ENCODE measurements around the gene ZNF747. TPM values are rescaled to one million over a fixed set of nuclear protein-coding genes. Genes with fewer than 3 reads are reported as not detected.
A peak's percentile ranks its signal among the peaks of the same experiment; 100 is the strongest.

Gene ZNF747
- total and polyA plus RNA-seq, 10 of the 15 experiments (the other 5 are each of a cell fraction or from before 2014, with no cell fraction given), result 1.0 to 13.0 (median 7.2) TPM

DNA sequence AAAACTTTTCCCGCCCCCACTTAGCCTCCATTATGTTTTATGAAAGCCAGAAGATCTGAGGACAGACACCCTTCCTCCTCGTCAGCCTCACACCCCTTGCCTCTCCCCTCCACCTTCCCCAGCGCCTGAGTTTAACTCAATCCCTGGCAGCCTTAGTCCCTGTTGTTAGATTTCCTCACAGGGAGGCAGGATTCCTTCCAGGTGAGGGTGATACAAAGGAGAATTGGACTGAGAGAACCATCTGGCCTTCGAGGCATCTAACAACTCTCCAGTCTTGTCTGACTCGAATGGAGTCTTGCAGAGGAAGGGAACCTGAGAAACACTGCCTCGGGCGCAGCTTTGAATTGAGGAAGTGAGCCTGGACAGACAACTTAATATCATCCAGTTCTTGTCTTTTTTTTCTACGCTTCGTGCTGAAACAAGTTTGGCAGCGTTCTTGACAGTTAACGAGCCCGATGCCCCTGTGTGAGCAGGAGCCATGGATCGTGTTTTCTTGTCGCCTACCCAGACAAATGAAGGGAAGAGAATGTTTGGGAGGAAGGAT, 7.0 kb downstream of the ZNF747 start (continued):
- TF ChIP-seq GABPA (IDR thresholded peaks at IDR 0.05; ENCODE audit: low read depth) (no peak), CHD2 (IDR thresholded peaks at IDR 0.05; ENCODE audit: borderline replicate concordance, low read depth, low read length) (no peak), POLR2A (IDR thresholded peaks at IDR 0.05; ENCODE audit: low read depth, low read length) (no peak), RB1 (IDR thresholded peaks at IDR 0.05; ENCODE audit: borderline replicate concordance) (peak; percentile 75; the same call in 1 of the 2 replicates), ATF7 (IDR thresholded peaks at IDR 0.05; ENCODE audit: low read depth) (no peak), ZSCAN29 (IDR thresholded peaks at IDR 0.05) (no peak), NKRF (conservative IDR thresholded peaks at IDR 0.05) (peak; percentile 26; the same call in 1 of the 2 replicates), MTA2 (IDR thresholded peaks at IDR 0.05; ENCODE audit: low read depth) (no peak), HDGF (IDR thresholded peaks at IDR 0.05) (no peak; the same call in 1 of the 2 replicates), RAD51 (IDR thresholded peaks at IDR 0.05) (no peak), KAT2A (conservative IDR thresholded peaks at IDR 0.05; ENCODE audit: control insufficient read depth, low read depth, low read length) (no peak), ZNF217 (IDR thresholded peaks at IDR 0.05) (no peak), PKNOX1 (IDR thresholded peaks at IDR 0.05) (no peak), NBN (IDR thresholded peaks at IDR 0.05) (0 out of 2 replicates have a peak, but pooled peaks have one; percentile 45), ESRRA (IDR thresholded peaks at IDR 0.05; ENCODE audit: low read length) (no peak), SMC3 (IDR thresholded peaks at IDR 0.05; ENCODE audit: borderline replicate concordance, low read length) (0 out of 2 replicates have a peak, but pooled peaks have one; percentile 2), FOS (IDR thresholded peaks at IDR 0.05; ENCODE audit: borderline replicate concordance, extremely low read depth, insufficient read length) (no peak), NFYB (IDR thresholded peaks at IDR 0.05; ENCODE audit: insufficient read depth, low read depth, low read length) (no peak)
- TF ChIP-seq, protein P1, sequence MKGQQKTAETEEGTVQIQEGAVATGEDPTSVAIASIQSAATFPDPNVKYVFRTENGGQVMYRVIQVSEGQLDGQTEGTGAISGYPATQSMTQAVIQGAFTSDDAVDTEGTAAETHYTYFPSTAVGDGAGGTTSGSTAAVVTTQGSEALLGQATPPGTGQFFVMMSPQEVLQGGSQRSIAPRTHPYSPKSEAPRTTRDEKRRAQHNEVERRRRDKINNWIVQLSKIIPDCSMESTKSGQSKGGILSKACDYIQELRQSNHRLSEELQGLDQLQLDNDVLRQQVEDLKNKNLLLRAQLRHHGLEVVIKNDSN (IDR thresholded peaks at IDR 0.05; ENCODE audit: borderline replicate concordance, extremely low read length, insufficient read depth, low read depth, low read length), result no peak
- TF ChIP-seq, protein P2, sequence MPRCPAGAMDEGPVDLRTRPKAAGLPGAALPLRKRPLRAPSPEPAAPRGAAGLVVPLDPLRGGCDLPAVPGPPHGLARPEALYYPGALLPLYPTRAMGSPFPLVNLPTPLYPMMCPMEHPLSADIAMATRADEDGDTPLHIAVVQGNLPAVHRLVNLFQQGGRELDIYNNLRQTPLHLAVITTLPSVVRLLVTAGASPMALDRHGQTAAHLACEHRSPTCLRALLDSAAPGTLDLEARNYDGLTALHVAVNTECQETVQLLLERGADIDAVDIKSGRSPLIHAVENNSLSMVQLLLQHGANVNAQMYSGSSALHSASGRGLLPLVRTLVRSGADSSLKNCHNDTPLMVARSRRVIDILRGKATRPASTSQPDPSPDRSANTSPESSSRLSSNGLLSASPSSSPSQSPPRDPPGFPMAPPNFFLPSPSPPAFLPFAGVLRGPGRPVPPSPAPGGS (IDR thresholded peaks at IDR 0.05; ENCODE audit: borderline replicate concordance, insufficient read depth, low read depth, low read length, poor library complexity, severe bottlenecking), result no peak
- TF ChIP-seq, protein P3, sequence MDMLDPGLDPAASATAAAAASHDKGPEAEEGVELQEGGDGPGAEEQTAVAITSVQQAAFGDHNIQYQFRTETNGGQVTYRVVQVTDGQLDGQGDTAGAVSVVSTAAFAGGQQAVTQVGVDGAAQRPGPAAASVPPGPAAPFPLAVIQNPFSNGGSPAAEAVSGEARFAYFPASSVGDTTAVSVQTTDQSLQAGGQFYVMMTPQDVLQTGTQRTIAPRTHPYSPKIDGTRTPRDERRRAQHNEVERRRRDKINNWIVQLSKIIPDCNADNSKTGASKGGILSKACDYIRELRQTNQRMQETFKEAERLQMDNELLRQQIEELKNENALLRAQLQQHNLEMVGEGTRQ (IDR thresholded peaks at IDR 0.05; ENCODE audit: borderline replicate concordance, low read depth, low read length), result no peak
- TF ChIP-seq, protein P4, sequence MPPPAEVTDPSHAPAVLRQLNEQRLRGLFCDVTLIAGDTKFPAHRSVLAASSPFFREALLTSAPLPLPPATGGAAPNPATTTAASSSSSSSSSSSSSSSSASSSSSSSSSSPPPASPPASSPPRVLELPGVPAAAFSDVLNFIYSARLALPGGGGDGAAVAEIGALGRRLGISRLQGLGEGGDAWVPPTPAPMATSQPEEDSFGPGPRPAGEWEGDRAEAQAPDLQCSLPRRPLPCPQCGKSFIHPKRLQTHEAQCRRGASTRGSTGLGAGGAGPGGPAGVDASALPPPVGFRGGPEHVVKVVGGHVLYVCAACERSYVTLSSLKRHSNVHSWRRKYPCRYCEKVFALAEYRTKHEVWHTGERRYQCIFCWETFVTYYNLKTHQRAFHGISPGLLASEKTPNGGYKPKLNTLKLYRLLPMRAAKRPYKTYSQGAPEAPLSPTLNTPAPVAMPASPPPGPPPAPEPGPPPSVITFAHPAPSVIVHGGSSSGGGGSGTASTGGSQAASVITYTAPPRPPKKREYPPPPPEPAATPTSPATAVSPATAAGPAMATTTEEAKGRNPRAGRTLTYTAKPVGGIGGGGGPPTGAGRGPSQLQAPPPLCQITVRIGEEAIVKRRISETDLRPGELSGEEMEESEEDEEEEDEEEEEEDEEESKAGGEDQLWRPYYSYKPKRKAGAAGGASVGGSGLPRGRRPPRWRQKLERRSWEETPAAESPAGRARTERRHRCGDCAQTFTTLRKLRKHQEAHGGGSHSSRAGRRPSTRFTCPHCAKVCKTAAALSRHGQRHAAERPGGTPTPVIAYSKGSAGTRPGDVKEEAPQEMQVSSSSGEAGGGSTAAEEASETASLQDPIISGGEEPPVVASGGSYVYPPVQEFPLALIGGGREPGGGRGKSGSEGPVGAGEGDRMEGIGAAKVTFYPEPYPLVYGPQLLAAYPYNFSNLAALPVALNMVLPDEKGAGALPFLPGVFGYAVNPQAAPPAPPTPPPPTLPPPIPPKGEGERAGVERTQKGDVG (CRISPR knock-in tag; IDR thresholded peaks at IDR 0.05), result no peak
